Daoy (cell line): ENCODE data around the gene KRT7. TPM values are rescaled to one million over a fixed set of nuclear protein-coding genes. Genes with fewer than 3 reads are reported as not detected.
"Not testable (repeated sequence)": the region's sequence is repeated elsewhere in the genome, so short reads cannot be mapped to it uniquely, and the experiment has no call there.

Experiments
- DNase-seq: peaks from one replicate; pipeline ENCODE4 v3.0.0-alpha.2; 2015; ENCODE audit warnings: low read depth
- total RNA-seq: library from RNA; depleted of rRNA; stranded (reverse); fragments of >200 nt; shearing (Covaris generic); gene quantifications from 2 replicates; pipeline ENCODE4 v1.2.3, GENCODE V29; 2014

The KRT7 gene
- total RNA-seq, 1 experiment from 2014 or later, result 5.5 TPM

DNA sequence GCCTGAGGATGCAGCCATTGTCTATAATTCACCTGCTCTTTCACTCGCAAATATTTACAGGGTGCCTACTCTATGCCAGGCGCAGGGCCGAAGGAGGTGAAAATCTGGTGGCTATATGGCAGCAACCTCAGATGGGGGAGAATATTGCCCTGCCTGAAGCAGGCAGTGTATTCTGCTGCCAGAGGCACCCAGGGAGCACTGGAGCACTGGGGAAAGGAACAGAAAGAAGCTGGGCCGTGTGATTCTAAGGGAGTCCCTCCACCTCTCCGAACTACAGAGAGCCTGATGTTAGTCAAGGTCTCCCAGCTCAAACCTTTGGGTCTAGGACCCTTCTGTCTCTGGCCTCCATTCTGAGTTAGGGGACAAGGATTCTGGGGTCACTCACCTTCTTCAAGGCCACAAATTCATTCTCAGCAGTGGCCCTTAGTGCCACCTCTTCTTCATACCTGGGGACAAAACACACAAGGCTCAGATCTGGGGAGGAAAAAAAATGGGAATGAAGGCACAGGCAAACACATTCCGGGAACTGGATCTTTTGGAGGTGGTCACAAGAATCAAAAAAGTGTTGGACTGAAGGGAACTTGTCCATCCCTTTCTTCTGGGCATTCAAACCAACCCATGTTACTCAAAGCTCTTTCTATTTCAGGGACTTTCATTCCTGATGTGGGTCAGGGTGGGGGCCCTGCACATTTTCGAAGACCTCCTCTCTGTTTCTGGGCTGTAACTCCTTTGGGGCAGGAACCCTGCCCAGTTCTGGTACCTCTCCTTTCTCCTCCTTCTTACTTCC is 22.1 kb downstream of the KRT7 start:
- no peak for DNase-seq

DNA sequence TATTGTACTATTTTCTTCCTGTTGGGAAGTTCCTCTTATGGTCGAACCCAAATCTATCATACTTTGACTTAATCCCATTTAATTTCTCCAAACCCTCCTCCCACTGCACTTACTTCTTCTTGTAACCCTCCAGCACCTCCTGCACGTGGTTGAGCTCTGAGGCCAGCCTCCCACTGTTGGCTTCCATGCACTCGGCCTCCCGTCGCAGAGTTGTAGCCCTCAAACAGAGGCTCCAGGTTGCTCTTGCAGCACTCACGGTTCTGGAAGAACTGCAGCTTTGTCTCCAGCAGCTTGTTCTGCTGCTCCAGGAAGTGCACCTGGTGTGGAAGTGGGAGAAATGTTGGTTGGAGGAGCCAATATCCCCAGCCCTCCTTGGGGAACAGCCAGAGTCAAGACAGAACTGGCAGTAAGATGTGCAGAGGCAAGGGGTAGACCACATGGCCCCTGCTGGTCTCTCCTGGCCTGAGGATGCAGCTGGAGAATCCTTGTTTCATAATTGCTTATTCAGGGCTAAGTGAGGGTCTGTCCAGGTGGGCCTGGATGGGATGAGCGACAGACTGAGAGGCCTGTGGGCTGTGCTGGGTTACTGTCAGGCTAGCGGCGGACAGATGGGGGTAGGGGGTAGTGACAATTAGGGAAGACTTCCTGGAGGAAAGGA is 23.0 kb downstream of the KRT7 start:
- DNase-seq, result no peak

DNA sequence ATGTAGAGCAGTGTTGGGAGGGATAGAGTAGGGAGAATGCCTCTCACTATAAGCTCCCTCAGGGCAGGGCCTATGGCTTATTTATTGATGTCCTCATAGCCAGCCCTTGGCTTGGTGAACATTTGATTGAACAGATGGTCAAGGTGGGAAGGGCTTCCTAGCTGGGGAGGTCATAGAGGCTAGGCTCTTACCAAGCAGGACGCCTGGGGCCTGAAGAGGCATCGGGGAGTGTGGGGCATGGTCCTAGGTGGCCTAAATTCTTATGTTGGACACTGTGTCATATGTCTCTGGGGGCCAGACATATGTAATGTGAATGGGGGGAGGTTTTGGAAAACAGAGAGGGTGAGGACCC is 23.5 kb downstream of the KRT7 start:
- DNase-seq, result no peak

DNA sequence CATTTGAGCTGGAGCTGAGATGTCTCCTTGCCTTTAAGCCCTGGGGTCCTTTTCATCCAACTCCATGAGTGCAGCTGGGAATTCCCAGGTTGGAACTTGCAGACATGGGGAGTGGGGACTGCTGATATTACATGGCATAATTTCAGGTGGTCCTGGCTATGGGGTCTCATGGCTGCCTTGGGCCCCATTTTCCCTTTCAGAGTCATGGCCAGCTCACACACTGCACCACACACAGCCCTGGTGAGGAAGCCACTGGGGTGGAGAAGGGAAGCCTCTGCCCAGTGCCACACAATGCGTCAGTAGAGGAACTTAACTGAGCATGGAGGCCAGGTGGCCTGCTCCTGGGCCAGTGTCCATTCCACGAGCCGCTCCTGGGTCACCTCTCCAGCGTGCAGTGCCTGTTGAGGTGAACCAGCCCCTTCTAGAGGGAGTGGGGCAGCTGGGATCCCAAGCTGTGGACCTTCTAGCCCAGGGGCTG is 24.1 kb downstream of the KRT7 start:
- DNase-seq, result no peak

DNA sequence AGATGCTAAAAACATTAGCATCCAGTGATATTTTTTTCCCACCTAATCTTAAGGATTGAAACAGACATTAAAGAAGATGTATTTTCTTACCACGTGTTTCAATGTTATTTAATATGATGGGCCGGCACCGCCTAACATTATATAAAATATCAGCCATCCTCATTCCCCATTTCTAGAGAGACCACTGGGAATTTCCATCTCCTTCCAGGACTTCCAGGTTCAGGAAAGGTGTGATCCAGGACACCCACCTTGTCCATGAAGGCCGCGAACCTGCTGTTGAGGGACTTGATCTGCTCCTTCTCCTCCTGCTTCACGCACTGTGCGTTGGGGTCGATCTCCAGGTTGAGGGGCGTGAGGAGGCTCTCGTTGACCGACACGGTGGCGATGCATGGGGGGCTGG is 24.9 kb downstream of the KRT7 start:
- not testable (repeated sequence) for DNase-seq

DNA sequence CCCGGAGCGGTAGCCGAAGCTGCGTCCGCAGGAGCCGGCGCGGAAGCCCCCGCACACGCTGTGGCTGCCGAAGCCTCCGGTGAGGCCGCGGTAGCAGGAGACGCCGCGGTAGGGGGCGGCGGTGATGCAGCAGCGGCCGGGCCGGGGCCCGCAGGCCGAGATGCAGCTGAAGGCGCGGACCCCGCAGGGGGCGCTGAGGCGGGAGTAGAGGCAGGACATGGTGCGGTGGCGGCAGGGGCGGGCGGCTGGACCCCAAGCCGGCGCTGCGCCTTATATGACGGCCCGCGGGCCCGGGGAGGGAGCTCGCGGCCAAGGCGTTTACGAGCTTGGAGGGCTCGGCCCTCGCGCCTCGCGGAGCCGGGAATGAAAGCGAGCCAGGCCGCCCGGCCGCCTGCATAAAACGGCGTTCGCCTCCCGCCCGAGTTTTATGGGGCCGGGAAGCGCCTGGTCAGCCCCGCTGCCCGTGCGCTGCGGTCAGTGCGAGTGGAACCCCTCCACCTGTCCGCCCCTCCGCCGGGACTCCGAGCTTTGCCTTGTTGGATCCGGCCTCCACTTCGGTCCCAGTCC is 25.4 kb downstream of the KRT7 start:
- DNase-seq, result no peak

DNA sequence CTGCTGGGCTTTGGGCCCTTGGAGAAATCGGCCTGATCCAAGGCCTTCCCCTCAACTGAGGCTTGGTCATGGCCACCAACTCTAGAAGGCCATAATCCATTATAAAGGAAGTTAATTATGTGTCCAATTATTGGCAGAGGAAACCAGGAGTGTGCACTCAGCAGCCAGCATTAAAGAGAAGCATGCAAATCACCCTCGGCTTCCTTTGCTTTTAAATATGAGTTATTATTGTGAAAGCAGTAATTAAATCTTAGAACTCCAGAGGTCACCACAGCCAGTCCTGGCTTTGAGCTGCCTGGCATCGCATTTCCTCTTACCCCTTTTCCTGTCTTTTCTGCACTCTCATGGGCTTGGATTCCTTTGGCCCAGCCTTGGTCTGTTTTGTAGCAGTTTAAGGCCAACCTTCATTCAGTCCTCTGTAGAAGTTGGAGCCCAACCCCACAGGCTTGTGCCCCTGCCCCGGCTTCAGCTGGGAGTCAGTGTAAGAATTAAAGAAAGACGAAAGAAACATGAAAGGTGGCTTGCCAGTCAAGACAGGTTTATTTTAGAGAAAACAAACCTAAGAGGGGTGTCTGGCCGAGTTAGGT is 26.7 kb downstream of the KRT7 start:
- no peak for DNase-seq

DNA sequence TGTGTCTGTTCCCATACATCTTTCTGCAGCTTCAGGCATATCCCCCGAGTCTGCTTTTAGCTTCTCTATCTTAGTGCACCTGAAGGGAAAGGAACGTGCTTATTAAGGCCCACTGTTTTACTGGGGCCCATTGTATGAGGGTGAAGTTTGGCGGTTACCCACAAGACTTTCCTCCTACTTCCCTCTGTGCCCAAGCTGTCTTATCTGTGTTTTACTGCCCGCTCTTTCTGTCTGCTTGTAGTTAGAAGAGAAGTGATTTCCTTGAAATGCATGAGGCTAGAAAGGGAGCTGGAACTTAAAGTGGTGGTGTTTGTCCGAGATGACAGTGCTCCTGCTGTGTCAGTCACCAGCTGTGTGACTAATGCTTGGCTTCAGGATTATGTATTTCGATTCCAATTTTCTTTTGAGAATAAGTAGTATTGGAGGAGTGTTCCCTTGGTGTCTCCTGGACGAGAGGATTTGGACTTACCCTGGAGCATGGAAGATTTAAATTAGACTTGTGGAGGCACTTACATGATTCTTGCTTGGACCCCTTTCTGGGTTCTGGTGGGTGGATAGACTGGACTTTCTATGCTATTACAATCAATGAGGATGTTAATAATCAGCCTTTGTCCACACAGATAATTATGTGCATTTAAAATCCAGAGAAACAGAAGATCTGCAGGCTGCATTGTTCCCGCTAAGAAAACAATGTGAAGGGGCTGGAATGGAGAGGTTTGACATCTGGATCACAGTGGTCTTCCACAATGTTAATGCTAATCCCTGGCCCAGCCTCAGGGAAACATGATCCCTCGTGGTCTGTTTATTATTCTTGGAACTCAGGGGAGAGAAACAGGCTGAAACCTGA is 27.5 kb downstream of the KRT7 start:
- peak; percentile 45 for DNase-seq

DNA sequence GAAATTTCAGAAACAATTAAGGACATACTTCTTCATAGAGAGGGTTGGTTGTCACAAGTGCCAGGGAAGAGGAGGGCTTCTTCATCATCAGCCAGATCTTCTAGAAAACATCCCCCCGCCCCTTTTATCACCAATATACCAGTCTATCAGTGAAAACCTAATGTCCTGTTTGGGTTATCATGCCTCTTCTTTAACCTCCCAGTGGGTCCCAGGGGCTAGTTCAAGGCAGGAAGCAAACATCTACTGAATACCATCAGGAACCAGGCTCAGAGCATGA is 28.1 kb downstream of the KRT7 start:
- DNase-seq, result no peak

DNA sequence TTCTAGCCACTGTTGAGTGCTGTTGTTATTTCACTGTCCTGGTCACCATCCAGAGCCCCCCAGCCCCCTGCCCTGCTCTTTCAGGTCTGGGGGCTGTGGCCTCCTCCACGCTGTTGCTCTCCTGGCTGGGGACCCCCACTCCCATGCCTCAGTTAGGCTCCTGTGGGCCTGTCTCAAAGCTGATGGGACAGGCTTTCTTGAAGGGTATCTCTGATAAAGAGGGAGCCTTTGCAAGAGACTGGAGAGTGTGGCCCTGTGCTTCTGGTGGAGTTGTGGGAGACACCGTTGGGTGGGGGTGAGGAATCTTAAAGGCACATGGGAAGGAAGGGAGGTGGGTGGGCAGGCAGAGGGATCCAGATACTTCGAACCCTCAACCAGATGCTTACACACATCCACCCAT is 29.2 kb downstream of the KRT7 start:
- DNase-seq, result no peak

DNA sequence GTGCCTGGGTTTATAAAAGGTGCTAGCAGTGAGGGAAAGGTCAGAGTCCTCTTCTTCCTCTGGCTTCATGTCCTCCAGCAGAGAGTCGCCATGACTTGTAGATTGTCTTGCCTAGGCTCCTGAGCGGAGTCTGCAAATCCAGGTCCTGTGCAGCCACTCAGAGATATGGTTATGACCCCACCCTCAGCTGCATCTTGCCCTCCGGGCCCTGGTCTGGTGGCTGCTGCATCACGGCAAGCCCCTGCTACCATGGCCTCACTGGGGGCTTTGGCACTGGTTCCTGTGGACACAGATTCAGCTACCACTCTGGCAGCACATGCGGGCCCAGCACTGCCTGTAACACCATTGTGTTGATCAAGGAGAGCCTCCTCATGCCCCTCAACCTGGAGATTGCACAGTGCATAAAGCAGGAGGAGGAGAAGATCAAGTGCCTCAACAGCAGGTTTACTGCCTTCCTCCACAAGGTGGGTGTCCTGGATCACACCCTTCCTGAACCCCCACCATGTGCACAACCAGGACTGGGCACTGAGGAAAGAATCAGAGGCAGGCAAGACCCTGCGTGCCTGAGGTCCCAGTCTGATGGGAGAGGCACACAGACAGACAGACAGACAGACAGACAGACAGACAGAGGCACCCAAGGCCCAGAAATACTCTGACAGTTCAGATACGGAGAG is 30.9 kb downstream of the KRT7 start:
- DNase-seq, result no peak

DNA sequence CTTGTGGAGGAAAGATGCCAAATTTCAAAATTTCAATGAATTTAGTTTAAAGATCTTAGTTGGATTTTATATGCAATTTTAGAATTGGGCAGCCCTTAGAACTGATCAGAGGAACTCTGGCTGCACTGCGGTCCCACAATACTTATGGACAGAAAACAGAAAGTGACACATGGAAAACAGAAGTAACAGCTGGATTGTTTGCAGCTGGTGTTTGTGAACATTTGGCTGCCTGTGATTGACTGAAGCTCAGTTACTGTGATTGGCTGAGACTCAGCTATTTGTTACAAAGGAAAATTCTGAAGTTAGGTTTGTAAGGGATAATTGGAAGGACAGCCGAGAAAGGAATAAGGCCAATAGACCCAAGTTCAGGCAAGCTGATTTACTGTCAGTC is 31.4 kb downstream of the KRT7 start:
- no peak for DNase-seq

DNA sequence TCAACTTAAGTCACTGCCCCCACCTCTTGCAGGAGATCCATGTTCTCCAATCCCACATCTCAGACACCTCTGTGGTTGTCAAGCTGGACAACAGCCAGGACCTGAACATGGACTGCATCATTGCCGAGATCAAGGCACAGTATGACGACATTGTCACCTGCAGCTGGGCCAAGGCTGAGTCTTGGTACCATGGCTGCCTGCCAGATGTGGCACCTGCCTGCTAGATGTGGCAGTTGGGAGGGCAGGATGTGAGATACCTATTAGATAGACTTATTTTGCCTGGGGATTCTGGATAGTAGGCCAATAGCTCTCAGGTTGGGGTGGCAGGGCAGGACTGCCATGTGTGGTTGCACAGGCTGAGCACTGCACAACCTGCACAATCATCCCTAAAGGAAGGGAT is 33.5 kb downstream of the KRT7 start:
- no peak for DNase-seq

DNA sequence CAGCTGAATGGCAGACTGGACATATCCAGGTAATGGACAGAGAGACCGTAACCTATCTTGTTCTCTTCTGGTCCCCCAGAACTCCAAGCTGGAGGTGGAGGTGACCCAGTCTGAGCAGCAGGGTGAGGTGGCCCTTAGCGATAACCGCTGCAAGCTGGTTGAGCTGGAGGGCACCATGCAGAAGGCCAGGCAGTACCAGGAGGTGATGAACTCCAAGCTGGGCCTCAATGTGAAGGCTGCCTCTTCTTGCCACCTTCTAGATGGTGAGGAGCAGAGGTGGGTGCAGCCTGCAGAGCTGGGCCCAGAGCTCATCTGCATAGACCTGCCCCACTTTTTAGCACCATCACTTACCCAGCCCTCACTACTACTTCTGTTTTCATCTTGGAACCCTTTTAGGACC is 34.2 kb downstream of the KRT7 start:
- DNase-seq, result no peak

DNA sequence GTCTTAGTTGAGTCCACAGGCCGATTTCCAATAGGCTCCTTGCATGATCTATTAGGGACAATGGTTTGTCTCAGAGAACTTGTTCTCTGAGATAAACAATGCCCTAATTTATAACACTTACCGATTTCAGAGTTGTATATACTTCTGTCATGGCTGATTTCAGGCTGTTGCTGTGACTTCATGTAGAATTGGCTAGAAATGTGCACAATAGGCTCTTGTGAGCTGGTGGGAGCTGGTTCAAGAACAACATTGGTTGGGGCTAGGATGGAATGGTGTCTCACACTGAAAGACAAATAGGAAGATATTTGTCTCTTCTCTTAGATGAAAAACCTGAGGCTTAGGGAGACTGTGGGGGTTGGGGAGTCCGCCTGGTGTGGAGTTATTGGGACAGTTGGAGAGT is 34.7 kb downstream of the KRT7 start:
- DNase-seq, result no peak

DNA sequence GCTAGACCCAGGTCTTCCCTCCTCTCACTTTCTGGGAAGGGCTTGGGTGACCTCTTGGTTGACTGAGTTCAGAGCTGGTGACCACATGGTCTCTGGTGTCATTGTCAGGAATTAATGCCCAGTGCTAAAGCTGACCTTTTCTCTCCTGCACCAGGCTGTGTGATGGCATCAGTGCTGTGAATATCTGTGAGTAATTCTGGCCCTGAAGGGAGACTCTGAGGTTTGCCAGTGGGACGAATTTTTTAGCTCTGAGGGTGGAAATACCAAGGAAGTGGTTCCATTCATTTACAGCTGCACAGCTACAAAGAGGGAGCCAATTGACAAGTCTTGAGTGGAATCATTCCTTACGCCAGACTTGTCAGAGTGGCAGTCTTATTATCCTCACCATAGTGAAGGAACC is 35.2 kb downstream of the KRT7 start:
- no peak for DNase-seq

DNA sequence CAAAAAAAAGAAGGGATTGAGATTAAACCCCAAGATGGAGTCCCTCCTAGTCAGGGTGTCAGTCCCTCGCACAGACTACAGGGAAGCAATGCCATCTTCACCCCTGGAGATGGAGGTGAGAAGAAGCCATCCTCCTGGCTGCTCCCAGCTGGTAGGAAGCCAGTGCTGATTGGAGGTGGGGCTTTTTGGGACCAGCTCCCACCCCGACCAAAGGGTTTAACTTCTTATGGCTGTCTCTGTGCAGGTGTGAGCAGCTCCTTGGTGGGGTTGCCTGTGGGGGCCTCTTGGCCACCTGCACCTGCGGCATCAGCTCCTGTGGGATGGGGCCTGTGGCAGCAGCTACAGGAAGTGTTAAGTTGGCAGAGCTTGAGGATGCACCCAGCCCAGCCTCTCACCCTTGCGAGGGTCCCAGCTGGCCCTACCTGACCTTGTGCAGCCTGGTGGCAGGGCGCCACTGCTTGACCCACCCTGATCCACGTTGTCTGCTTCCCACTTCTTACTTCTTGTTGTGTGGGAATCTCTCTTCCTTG is 37.6 kb downstream of the KRT7 start:
- no peak for DNase-seq

DNA sequence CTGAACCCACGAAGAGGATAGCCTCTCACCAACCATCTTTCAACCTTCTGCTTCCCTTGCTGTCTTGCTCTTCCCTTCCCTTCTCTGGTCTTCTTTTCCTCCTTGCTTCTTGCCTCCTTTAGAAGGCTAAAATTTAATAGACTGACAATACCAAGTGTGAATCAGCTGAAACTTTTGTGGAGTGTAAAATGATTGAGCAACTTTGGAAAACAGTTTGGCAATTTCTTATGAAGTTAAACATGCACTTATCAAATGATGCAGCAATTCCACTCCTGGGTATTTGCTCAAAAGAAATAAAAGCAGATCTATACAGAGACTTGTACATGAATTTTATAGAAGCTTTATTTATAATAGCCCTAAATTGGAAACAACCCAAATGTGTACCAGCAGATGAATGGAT is 38.1 kb downstream of the KRT7 start:
- DNase-seq, result no peak

DNA sequence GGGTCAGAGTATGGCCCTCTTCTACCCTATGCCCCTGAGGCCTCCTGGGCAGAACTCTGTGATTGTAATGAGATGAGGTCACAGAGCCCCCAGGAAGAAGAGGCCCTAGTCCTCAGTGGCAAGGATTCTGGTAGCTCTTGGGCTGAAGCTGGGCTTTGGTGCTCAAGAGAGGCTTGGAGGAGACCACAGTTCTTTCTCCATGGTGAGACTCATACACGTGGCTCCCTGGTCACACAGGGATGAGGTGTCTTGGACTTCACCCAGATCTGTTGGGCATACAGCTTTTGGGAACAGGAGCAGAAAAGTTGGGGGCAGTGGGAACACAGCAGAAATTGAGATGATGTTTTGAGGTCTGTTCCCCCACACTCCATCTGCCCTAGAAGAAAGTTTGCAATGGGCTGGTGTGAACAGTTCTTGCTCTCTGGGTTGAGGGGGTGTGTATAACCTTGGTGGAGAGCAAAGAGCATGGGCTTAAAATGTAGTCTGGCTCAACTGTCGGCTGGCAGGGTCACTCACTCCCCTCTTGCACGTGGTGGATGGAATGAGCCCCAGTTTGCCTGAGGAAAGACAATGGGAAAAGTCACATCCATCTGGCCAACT is 41.6 kb downstream of the KRT7 start, which contains the start of gene KRT86:
Gene KRT86, plus strand, starts transcription at position 125 of the 600 bp plus-strand sequence. CDS start 27,272 bp downstream, outside the sequence.
- no peak for DNase-seq

DNA sequence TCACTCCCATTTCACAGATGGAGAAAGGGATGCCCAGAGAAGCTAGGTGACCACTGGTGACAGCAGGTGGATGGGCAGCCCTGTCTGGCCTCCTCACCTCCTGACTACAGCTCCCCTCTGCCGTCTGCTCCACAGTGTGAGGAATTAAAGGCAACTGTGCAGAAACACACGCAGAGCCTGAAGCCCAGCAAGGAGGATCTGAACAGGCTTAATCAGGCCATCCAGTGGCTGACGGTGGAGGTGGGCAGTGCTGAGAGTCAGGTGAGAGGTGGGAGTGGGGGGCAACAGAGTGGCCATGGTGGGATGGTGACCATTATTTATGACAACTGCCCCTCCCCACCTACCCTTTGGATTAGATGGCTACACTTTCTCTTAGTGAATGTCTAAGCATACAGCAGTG is 42.6 kb downstream of the KRT7 start:
- DNase-seq, result no peak
